Erythroblast (primary cell): ENCODE results near the gene GRPEL1.

Experiments used
- DNase-seq, 2 experiments: peaks; one replicate each; lab custom pipeline; 2025; lab: John Stamatoyannopoulos, UW
- GATA1 ChIP-seq: IDR thresholded peaks from 2 replicates; pipeline ENCODE4 v1.6.1; 2011; ENCODE audit warnings: low read depth, mild to moderate bottlenecking, control low read depth, low read length, moderate library complexity
- POLR2A ChIP-seq: IDR thresholded peaks from 2 replicates; pipeline ENCODE4 v1.6.1; 2011; ENCODE audit warnings: mild to moderate bottlenecking, low read length

Gene GRPEL1

GRCh38 chr4:7049739-7050138 lies 18.1 kb downstream of the GRPEL1 start:
- TF ChIP-seq GATA1: no peak
- no peak for TF ChIP-seq POLR2A
- DNase-seq: no peak

- DNase-seq: no peak
- TF ChIP-seq POLR2A (no peak), GATA1 (no peak)
Observed at GRCh38 chr4:7049295-7049694, 18.6 kb downstream of the GRPEL1 start.

- no peak for DNase-seq
- TF ChIP-seq GATA1 (no peak), POLR2A (no peak)
Observed at GRCh38 chr4:7048642-7049041, 19.2 kb downstream of the GRPEL1 start.

GRCh38 chr4:7046971-7047370 lies 20.9 kb downstream of the GRPEL1 start:
- no peak for DNase-seq
- TF ChIP-seq POLR2A: no peak
- no peak for TF ChIP-seq GATA1

- no peak for DNase-seq
- no peak for TF ChIP-seq POLR2A
- no peak for TF ChIP-seq GATA1
Observed at GRCh38 chr4:7045961-7046921, 21.6 kb downstream of the GRPEL1 start.

GRCh38 chr4:7045553-7045952 lies 22.3 kb downstream of the GRPEL1 start:
- TF ChIP-seq GATA1 (no peak), POLR2A (no peak)
- DNase-seq: no peak

- peak in 1 of 2 experiments; percentile 46 for DNase-seq
- TF ChIP-seq POLR2A (no peak), GATA1 (no peak)
Observed at GRCh38 chr4:7044137-7044930, 23.5 kb downstream of the GRPEL1 start.

- peak; percentile 74 to 85 for DNase-seq
- TF ChIP-seq POLR2A (peak; percentile 25), GATA1 (no peak)
Observed at GRCh38 chr4:7043284-7044136, 24.4 kb downstream of the GRPEL1 start, which contains the start of gene TADA2B. Gene TADA2B (plus strand): TSS chr4:7043372. CDS start chr4:7043580, 208 bp downstream.

GRCh38 chr4:7042503-7043283 lies 25.2 kb downstream of the GRPEL1 start:
- peak; percentile 97 to 98 for DNase-seq
- TF ChIP-seq GATA1 (no peak), POLR2A (no peak)

GRCh38 chr4:7041801-7042502 lies 25.9 kb downstream of the GRPEL1 start:
- TF ChIP-seq POLR2A (no peak), GATA1 (no peak)
- no peak for DNase-seq

GRCh38 chr4:7041246-7041645 lies 26.6 kb downstream of the GRPEL1 start:
- TF ChIP-seq GATA1 (no peak), POLR2A (no peak)

GRCh38 chr4:7040765-7041164 lies 27.1 kb downstream of the GRPEL1 start:
- no peak for DNase-seq
- TF ChIP-seq POLR2A: no peak
- no peak for TF ChIP-seq GATA1

More at GRCh38 chr4:7041246-7041645, 26.6 kb downstream of the GRPEL1 start:
- no peak for DNase-seq
